Loucy (cell line): ENCODE measurements around the gene ATP13A4.

Source experiments
- H2AFZ ChIP-seq: fragments of 200-600 bp; sonication (generic); 2 replicates; pipeline ENCODE4 v1.6.0; 2016; ENCODE audit warnings: antibody characterized with exemption, mild to moderate bottlenecking, low read length, moderate library complexity
- H3F3A ChIP-seq: fragments of 200-600 bp; 2 replicates; pipeline ENCODE4 v1.6.0; 2016; ENCODE audit warnings: antibody characterized with exemption, low read depth, mild to moderate bottlenecking
- H3K27me3 ChIP-seq: fragments of 200-600 bp; sonication (generic); 2 replicates; pipeline ENCODE4 v1.6.1; 2014; ENCODE audit warnings: low read length, mild to moderate bottlenecking; ENCODE audit not compliant: insufficient read depth, poor library complexity, severe bottlenecking
- H3K36me3 ChIP-seq: fragments of 200-600 bp; sonication (generic); 2 replicates; pipeline ENCODE4 v1.6.1; 2016; ENCODE audit warnings: low read length; ENCODE audit not compliant: insufficient read depth
- H3K4me1 ChIP-seq: fragments of 200-600 bp; sonication (generic); 2 replicates; pipeline ENCODE4 v1.5.1; 2014; ENCODE audit warnings: low read length, mild to moderate bottlenecking; ENCODE audit not compliant: insufficient read depth, poor library complexity, severe bottlenecking
- H3K4me2 ChIP-seq: fragments of 200-600 bp; sonication (generic); 2 replicates; pipeline ENCODE4 v1.6.0; 2014; ENCODE audit warnings: antibody characterized with exemption, low read length, low read depth, mild to moderate bottlenecking; ENCODE audit not compliant: poor library complexity, severe bottlenecking
- H3K4me3 ChIP-seq: fragments of 200-600 bp; sonication (generic); 2 replicates; pipeline ENCODE4 v1.5.1; 2014; ENCODE audit warnings: low read length, mild to moderate bottlenecking, mixed read lengths; ENCODE audit not compliant: poor library complexity, severe bottlenecking
- H3K79me2 ChIP-seq: fragments of 200-600 bp; sonication (generic); 2 replicates; pipeline ENCODE4 v1.6.1; 2014; ENCODE audit warnings: low read length; ENCODE audit not compliant: insufficient read depth
- H3K9ac ChIP-seq: fragments of 200-600 bp; sonication (generic); 2 replicates; pipeline ENCODE4 v1.6.0; 2014; ENCODE audit warnings: mild to moderate bottlenecking, low read depth, low read length, moderate library complexity; ENCODE audit not compliant: poor library complexity, severe bottlenecking
- H3K9me2 ChIP-seq: fragments of 200-600 bp; sonication (generic); replicated peaks from 2 replicates; pipeline ENCODE4 v1.6.1; 2016; ENCODE audit warnings: low read depth, low read length, mixed read lengths
- H3K9me3 ChIP-seq: fragments of 200-600 bp; sonication (generic); 2 replicates; pipeline ENCODE4 v1.6.1; 2014; ENCODE audit warnings: mild to moderate bottlenecking, antibody characterized with exemption, low read length, low read depth; ENCODE audit not compliant: insufficient read depth
- H4K20me1 ChIP-seq: fragments of 200-600 bp; sonication (generic); 2 replicates; pipeline ENCODE4 v1.6.0; 2014; ENCODE audit warnings: antibody characterized with exemption, low read length, mild to moderate bottlenecking; ENCODE audit not compliant: insufficient read depth, poor library complexity, severe bottlenecking
- CTCF ChIP-seq: fragments of 200-600 bp; sonication (generic); conservative IDR thresholded peaks from 2 replicates; pipeline ENCODE4 v1.5.1; 2014; ENCODE audit warnings: mild to moderate bottlenecking, antibody characterized with exemption, low read length
- EZH2phosphoT487 ChIP-seq: fragments of 200-600 bp; IDR thresholded peaks from 2 replicates; pipeline ENCODE4 v1.6.1; 2018; ENCODE audit warnings: antibody characterized with exemption, mild to moderate bottlenecking, moderate library complexity, borderline replicate concordance

The ATP13A4 gene

DNA sequence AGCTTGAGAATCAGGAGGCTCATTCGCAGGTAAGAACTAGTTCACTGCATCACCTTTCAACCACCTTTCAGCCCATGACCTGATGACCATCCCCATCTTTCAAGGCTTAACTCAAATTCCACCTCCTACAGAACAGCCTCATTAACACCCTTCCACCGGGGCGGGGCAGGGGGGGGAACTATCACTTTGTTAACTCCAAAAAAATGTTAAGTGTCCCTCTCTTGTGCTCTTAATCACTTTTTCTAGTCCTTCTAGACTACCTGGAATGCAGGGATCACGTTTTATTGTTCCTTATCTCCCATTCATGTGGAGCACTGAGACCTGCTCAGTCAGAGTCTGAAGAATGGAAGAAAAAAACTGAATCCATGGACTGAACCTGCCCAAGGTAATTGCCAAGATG lies 51.8 kb downstream of the ATP13A4 start:
- no peaks in the 10 kb centered on the region for H3K4me1 ChIP-seq
- no peak overlapping the region for H3K9ac ChIP-seq

GRCh38 chr3:193499801-193500485 lies 54.8 kb downstream of the ATP13A4 start:
- Histone ChIP-seq H3K36me3 (no peaks in the 10 kb centered on the region), H2AFZ (no peak overlapping the region), H3K27me3 (no peaks in the 10 kb centered on the region), H3K9me2 (no peaks in the 10 kb centered on the region), H3K9ac (no peak overlapping the region), H3K4me1 (no peaks in the 10 kb centered on the region), H3K79me2 (no peaks in the 10 kb centered on the region), H3K4me2 (no peak overlapping the region), H3K4me3 (no peak overlapping the region), H3K9me3 (no peaks in the 10 kb centered on the region), H4K20me1 (no peaks in the 10 kb centered on the region), H3F3A (no peaks in the 10 kb centered on the region)
- no peak for TF ChIP-seq EZH2phosphoT487

More for the DNA sequence above, 51.8 kb downstream of the ATP13A4 start:
- Histone ChIP-seq H3K79me2 (no peaks in the 10 kb centered on the region), H3K4me3 (no peak overlapping the region), H3K9me2 (no peaks in the 10 kb centered on the region), H4K20me1 (no peaks in the 10 kb centered on the region), H3K4me2 (no peak overlapping the region), H3K27me3 (no peaks in the 10 kb centered on the region), H2AFZ (no peak overlapping the region), H3K9me3 (no peaks in the 10 kb centered on the region), H3F3A (no peaks in the 10 kb centered on the region), H3K36me3 (no peaks in the 10 kb centered on the region)
- TF ChIP-seq EZH2phosphoT487 (no peak), CTCF (no peak)

DNA sequence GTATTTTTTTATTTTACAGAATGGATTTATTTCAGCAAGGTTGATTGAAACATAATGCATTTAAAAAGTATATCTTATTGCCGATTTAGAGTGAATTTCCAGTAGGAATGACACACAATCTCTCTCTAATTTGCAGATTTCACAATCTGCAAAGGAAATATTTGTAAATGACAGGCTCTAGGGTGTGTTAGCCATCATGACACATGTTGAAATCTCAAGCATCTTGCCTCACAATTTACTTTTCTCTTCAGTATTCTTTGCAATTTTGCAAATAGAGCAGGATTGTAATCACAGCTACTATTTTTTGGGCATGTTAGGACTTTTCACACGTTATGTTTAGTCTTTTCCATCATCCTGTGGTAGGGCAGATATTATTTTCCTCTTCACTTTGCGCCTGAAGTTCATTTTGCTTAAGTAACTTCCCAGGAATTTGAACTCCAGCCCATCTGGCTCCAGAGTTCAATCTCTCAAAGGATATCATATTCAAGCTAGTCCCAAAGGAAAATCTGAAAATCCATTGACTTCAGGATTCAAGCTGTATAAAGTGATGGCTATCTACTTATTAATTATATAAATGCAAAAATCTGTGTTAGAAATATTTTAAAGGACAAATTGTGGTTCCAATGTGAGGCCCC lies 55.4 kb downstream of the ATP13A4 start:
- Histone ChIP-seq H3K27me3 (no peaks in the 10 kb centered on the region), H3K4me2 (no peak overlapping the region), H3K79me2 (no peaks in the 10 kb centered on the region), H3K4me1 (no peaks in the 10 kb centered on the region), H2AFZ (no peak overlapping the region), H3F3A (no peaks in the 10 kb centered on the region), H3K36me3 (no peaks in the 10 kb centered on the region), H4K20me1 (no peaks in the 10 kb centered on the region), H3K9me2 (no peaks in the 10 kb centered on the region), H3K9me3 (no peaks in the 10 kb centered on the region), H3K4me3 (no peak overlapping the region), H3K9ac (no peak overlapping the region)
- no peak for TF ChIP-seq EZH2phosphoT487
- no peak for TF ChIP-seq CTCF
